ENCODE measurements around the gene FCN2.

DNA sequence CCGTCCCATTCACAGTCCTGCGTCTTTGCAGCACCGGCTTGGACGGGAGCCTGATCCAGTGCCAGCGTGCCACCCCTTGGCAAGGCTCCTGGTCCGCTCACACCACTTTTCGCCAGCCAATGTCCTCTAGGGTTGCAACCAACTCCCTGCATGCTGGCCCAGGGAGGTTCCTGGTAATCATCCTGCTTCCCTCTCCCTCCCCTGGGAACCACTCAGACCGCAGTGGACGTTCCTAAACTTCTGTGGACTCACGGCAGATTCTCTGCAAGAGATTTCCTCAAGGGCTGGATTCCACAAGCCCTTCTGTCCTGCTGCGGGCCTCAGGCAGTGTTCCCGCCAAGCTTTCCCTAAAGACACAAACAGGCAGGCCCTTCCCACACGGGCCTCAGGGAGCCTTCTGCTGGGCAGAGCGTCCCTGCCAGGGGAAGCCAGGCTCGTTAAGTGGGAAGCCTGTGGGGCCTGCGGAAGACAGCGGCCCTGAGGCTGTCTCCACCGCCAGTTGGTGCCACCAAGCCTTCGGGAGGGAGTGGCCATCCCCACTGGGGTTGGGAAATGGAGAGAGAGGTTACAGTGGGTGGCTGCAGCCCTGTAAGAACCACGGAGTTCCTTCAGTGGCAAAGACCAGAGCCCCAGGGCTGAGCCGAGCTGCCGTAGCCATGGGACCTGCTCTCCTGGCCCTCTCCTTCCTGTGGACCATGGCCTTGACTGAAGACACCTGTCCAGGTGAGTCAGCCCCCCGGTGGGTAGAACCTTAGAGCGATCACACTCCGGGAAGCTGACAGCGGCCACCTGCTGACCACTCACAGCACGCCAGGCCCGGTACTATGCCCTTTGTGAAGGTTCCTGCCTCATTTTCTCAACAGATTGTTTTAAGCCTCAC lies 16.4 kb upstream of the FCN2 start:
- TF ChIP-seq EZH2 (IDR thresholded peaks at IDR 0.05; ENCODE audit: borderline replicate concordance, low read length): no peak
- TF ChIP-seq, protein P1, sequence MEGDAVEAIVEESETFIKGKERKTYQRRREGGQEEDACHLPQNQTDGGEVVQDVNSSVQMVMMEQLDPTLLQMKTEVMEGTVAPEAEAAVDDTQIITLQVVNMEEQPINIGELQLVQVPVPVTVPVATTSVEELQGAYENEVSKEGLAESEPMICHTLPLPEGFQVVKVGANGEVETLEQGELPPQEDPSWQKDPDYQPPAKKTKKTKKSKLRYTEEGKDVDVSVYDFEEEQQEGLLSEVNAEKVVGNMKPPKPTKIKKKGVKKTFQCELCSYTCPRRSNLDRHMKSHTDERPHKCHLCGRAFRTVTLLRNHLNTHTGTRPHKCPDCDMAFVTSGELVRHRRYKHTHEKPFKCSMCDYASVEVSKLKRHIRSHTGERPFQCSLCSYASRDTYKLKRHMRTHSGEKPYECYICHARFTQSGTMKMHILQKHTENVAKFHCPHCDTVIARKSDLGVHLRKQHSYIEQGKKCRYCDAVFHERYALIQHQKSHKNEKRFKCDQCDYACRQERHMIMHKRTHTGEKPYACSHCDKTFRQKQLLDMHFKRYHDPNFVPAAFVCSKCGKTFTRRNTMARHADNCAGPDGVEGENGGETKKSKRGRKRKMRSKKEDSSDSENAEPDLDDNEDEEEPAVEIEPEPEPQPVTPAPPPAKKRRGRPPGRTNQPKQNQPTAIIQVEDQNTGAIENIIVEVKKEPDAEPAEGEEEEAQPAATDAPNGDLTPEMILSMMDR (IDR thresholded peaks at IDR 0.05; ENCODE audit: low read length): no peak
